Measurements from ENCODE around the gene MEF2A. TPM values are rescaled to one million over a fixed set of nuclear protein-coding genes. Genes with fewer than 3 reads are reported as not detected.

The MEF2A gene
- total and polyA plus RNA-seq, 12 donors, result 31.2 to 194 (median 167) TPM

DNA sequence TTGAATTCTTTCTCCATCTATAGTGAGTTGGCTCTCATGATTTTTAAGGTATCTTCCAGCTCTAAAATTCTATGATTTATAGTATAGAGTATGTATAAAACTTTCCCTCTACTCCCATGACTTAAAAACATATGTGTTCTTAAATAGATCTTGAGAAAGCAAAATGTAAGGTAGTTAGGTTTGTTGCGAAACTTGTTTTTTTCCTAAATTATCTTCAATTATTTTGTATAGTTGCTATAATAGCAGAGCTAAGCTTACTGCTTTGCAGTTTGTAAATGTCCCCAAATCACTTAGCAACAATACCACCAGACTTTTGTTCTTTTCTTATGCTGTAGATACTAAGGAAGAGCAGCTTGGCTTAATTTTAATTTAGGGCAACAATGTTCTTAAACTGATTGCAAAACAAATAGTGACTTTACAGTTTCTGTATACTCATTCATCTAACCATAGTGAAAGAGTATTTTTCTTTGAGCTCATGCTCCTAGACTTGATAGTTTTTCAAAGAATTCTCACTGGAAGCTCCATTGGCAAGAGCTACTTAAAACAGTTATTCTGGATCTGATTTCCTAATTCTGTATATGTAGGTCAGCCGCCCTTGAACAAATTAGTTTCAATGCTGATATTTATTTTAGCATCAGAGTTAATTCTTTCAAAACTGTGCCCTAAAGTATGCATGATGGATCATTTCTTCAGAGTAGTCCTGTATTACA, 106.3 kb downstream of the MEF2A start:
- peaks cover 0 to 72% (median 22%) of the 10 kb centered on the region in 9 donors for H3K36me3 ChIP-seq

GRCh38 chr15:99673111-99673510, 107.3 kb downstream of the MEF2A start:
- H3K4me3 ChIP-seq, result no peak overlapping the region
- no peak overlapping the region for H3K27ac ChIP-seq
- peaks cover 0 to 55% (median 25%) of the 10 kb centered on the region in 9 donors for H3K4me1 ChIP-seq
- no peaks in the 10 kb centered on the region for H3K9me3 ChIP-seq
- WGBS, 2 donors, result 97% methylated on average over 1 of the region's 1 CpG
- DNase-seq, result no peak
- H3K36me3 ChIP-seq, result peaks cover 0 to 79% (median 22%) of the 10 kb centered on the region in 9 donors
- no peaks in the 10 kb centered on the region for H3K27me3 ChIP-seq
- TF ChIP-seq, protein P1, sequence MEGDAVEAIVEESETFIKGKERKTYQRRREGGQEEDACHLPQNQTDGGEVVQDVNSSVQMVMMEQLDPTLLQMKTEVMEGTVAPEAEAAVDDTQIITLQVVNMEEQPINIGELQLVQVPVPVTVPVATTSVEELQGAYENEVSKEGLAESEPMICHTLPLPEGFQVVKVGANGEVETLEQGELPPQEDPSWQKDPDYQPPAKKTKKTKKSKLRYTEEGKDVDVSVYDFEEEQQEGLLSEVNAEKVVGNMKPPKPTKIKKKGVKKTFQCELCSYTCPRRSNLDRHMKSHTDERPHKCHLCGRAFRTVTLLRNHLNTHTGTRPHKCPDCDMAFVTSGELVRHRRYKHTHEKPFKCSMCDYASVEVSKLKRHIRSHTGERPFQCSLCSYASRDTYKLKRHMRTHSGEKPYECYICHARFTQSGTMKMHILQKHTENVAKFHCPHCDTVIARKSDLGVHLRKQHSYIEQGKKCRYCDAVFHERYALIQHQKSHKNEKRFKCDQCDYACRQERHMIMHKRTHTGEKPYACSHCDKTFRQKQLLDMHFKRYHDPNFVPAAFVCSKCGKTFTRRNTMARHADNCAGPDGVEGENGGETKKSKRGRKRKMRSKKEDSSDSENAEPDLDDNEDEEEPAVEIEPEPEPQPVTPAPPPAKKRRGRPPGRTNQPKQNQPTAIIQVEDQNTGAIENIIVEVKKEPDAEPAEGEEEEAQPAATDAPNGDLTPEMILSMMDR (IDR thresholded peaks at IDR 0.05), result no peak
- no peak for ATAC-seq
- intact Hi-C loops (cut with DNase I), result loop anchor here in 2 of 10 donors (5.0 to 10.0 kb wide), 2 partner anchors 41 to 98 kb away; no protein-coding TSS in a partner anchor

More for the DNA sequence above, 106.3 kb downstream of the MEF2A start:
- intact Hi-C loops (cut with DNase I), result loop anchor here in 2 of 10 donors (5.0 to 10.0 kb wide), 2 partner anchors 40 to 97 kb away; no protein-coding TSS in a partner anchor
- H3K27ac ChIP-seq, result peak overlapping the region in 1 of 10 donors; percentile 19
- peaks cover 0 to 45% (median 19%) of the 10 kb centered on the region in 9 donors for H3K4me1 ChIP-seq
- 90 to 93% methylated on average over 2 of the region's 2 CpGs for WGBS, 2 donors
- H3K9me3 ChIP-seq, result no peaks in the 10 kb centered on the region
- ATAC-seq (no peak), DNase-seq (no peak)
- H3K27me3 ChIP-seq, result no peaks in the 10 kb centered on the region
- TF ChIP-seq, protein P1 (IDR thresholded peaks at IDR 0.05), result no peak
- H3K4me3 ChIP-seq, result no peak overlapping the region

- DNase-seq (no peak), ATAC-seq (peak in 2 of 8 donors; percentile 53 to 72)
- H3K36me3 ChIP-seq, result peaks cover 0 to 90% (median 31%) of the 10 kb centered on the region in 9 donors
- H3K4me3 ChIP-seq, result no peak overlapping the region
- peak overlapping the region in 2 of 10 donors; percentile 8 to 27 for H3K27ac ChIP-seq
- 70% methylated on average over 2 of the region's 2 CpGs for WGBS, 2 donors
- intact Hi-C loops (cut with DNase I), result loop anchor here in 2 of 10 donors (5.0 to 10.0 kb wide), 2 partner anchors 42 to 99 kb away; no protein-coding TSS in a partner anchor
- no peaks in the 10 kb centered on the region for H3K9me3 ChIP-seq
- peaks cover 0 to 46% (median 20%) of the 10 kb centered on the region in 9 donors for H3K4me1 ChIP-seq
- TF ChIP-seq, protein P1 (IDR thresholded peaks at IDR 0.05), result no peak
- H3K27me3 ChIP-seq, result no peaks in the 10 kb centered on the region
Measured at GRCh38 chr15:99674279-99674678, 108.5 kb downstream of the MEF2A start.

- no peak for ATAC-seq
- H3K9me3 ChIP-seq, result no peaks in the 10 kb centered on the region
- intact Hi-C loops (cut with DNase I), result loop anchor here in 1 of 10 donors (10.0 kb wide), 1 partner anchor 103 kb away; no protein-coding TSS in a partner anchor
- H3K4me3 ChIP-seq, result no peak overlapping the region
- DNase-seq, result no peak
- no peaks in the 10 kb centered on the region for H3K27me3 ChIP-seq
- 71 to 74% methylated on average over 4 of the region's 4 CpGs for WGBS, 2 donors
- TF ChIP-seq, protein P1 (IDR thresholded peaks at IDR 0.05), result no peak
- peak overlapping the region in 7 of 10 donors; percentile 6 to 62 (median 39) for H3K27ac ChIP-seq
- H3K4me1 ChIP-seq, result peaks cover 3 to 50% (median 23%) of the 10 kb centered on the region in 9 donors
- H3K36me3 ChIP-seq, result peaks cover 0 to 97% (median 33%) of the 10 kb centered on the region in 9 donors
Measured at GRCh38 chr15:99677540-99678134, 111.9 kb downstream of the MEF2A start.
